HG03432 (cell line): ENCODE measurements around the gene HBM.
"Not testable (repeated sequence)": the region's sequence is repeated elsewhere in the genome, so short reads cannot be mapped to it uniquely, and the experiment has no call there.

Source experiments
- ATAC-seq: cut with Tn5 transposase; IDR thresholded peaks from one replicate; pipeline ENCODE4 v1.9.1; 2021; ENCODE audit warnings: mild to moderate bottlenecking, moderate library complexity; ENCODE audit not compliant: unreplicated experiment

The HBM gene

DNA sequence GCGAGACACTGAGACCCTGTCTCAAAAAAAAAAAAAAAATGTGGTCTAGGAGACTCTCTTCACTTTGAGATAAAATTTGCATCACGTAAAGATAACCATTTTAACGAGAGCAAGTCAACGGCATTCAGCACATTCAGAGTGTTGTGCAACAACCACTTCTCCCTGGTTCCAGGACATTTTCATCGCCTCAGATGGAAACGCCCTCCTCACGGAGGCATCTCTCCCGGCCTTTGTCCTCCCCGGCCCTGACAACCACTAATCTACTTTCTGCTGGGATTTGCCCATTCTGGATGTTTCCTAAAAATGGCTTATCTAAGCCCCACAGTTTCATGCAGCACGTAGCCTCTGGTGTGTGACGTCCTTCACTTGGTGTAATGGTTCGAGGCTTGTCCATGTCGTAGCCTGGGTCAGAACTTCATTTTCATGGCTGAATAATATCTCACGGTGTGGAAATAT, 21.0 kb upstream of the HBM start:
- ATAC-seq: no peak

DNA sequence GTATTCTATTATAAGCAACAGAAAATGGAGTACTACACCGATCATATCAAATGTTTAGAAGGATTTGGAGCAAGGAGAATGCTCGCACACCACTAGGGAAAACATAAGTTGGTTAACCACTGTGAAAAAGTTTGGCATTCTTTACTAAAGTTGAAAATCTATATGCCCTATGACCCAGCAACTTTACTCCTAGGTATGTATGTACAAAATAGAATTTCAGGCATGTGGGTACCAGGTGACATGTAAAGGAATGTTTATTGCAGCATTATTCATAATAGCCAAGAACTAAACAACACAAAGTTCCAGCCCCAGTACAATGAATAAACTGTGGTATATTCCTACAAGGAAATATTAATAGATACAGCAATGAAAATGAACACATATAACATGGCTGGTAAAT, 19.1 kb upstream of the HBM start:
- ATAC-seq: no peak

DNA sequence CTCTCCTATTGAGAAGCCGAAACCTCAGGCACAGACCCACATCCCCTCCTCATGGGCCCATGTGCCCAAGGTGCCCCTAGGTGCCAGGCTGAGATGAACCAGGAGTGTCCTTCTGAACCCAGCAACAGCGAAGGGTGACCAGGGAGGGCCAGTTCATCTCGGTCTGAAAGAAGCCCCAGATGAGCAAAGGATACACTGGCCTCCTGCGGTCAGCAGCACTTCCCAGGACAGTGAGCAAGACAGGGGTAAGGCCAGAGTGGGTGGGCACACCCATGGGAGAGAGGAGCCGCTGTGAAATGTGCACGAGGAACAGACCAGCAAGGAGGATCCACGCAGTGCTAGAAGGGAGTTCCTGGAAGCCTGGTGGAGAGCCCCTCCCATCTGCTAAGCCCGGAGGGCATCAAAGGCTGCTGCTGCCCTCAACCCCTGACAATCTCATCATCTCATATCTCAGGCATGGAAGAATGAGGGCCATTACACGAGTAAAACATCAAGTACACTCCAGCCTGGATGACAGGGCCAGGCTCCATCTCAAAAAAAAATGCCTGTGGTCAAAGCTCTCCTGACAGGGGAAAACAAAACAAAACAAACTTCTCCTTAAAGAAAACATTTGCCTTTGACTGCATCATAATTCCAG, 16.6 kb upstream of the HBM start:
- ATAC-seq: no peak

DNA sequence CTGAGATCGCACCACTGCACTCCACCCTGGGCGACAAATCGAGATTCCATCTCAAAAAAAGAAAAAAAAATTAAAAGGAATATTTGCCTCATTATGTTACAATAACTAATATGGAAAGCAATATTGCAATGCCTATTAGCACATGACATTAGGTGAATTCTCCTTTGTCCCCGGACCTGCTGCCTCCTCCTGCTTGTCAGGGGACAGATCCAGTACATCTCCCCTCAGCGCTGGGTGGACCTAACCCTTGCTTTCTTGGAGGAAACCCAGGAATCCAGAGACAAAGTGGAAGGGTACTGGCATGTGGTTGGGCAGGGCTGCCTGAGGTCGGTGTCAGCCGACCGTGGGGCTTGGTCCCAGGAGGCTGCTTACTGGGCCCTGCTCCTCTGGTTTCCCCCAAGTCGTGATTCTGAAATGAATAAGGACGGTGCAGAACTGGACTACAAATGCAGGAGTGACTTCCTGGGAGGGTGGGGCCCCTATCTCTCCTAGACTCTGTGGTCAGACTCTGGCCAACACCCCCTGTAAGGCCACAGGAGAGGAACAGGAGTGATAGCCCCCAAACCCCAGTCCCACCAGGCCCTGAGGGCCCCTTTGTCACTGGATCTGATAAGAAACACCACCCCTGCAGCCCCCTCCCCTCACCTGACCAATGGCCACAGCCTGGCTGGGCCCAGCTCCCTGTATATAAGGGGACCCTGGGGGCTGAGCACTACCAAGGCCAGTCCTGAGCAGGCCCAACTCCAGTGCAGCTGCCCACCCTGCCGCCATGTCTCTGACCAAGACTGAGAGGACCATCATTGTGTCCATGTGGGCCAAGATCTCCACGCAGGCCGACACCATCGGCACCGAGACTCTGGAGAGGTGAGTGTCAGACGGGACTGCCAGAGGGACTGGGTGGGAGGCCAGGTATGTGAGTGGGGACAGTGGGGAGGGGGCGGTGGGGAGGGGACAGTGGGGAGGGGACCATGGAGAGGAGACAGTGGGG, 13.3 kb upstream of the HBM start, which contains the start of gene HBZ:
Gene HBZ, plus strand, starts transcription at position 504 of the 988 bp plus-strand sequence. Its CDS starts 266 bp downstream, at position 770.
- ATAC-seq: no peak

DNA sequence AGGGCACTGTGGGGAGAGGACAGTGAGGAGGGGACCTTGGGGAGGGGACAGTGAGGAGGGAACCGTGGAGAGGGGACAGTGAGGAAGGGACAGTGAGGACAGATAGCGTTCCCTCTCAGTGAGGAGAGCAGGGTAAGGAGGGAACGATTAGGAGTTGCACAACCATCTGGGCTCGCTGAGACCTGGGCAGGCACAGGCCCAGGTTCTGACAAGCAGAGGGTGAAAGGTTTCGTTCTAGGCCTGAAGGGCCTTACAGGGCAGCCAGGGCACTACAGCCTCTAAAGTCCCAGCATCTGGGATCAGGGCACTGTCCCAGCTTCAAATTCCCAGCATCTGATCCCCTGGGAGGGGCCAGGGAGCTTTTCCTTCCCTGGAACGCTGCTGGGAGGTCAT, 12.7 kb upstream of the HBM start:
- ATAC-seq: not testable (repeated sequence)

DNA sequence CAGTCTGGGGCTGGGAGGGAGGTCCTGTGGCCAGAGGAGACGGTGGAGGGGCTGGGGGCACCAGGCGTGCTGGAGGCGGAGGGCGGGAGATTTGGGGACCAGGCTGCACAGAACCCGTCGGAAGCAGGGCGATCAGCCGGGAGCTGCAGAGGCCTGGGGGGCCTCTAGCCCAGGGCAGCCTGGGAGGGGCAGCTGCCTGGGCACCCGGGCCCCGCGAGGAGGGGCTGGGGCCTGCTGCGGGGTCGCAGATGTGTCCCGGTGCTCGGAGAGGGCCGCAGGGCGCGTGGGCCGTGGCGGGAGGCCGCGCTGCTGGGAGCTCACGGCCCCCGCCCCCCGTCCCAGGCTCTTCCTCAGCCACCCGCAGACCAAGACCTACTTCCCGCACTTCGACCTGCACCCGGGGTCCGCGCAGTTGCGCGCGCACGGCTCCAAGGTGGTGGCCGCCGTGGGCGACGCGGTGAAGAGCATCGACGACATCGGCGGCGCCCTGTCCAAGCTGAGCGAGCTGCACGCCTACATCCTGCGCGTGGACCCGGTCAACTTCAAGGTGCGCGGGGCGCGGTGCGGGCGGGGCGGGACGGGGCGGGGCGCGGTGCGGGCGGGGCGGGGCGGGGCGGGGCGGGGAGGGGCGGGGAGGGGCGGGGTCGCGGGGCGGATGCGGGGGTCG, 12.1 kb upstream of the HBM start:
- ATAC-seq: not testable (repeated sequence)

DNA sequence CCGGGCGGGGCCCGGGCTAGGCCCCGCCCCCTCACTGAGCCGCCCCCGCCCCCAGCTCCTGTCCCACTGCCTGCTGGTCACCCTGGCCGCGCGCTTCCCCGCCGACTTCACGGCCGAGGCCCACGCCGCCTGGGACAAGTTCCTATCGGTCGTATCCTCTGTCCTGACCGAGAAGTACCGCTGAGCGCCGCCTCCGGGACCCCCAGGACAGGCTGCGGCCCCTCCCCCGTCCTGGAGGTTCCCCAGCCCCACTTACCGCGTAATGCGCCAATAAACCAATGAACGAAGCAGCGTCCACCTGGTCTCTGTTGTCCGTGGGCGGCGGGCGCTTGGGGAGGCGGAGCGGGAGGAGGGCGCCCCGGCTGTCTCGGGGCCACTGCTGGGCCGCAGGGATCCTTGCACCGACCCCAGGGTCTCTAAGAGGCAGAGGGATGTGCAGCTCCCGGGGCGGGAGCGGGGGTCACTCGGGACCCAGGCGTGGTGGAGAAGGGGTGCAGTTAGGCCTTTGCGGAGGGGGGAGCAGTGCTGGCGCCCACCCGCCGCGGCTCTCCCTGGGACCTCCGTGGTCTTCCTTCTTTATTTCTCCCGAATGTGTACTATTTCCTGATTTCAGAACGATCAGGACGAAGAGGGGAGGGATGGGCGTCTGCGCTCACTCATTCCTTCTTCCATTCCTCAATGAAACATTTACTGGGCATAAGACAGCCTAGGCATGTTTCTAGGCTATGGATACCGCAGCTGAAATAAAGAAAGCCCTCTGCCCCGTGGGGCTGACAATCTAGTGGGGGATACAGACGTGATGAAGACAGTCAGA, 11.4 kb upstream of the HBM start:
- ATAC-seq: no peak

DNA sequence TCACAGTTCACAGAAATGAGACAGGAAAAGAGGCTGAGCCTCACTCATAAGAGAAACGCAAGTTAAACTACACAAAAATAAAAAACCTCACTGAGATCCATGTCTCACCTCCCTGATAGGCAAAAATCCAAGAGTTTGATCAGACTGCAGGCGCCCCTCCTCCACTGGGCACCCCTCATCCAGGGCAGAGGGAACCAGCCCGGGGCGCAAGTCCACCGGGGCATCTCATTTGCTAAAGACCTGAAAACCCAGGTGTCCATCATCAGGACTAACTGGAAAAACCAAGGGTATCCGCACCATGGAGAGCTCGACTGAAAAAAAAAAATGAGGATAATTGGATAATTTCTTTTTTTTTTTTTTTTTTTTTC, 10.8 kb upstream of the HBM start:
- no peak for ATAC-seq

DNA sequence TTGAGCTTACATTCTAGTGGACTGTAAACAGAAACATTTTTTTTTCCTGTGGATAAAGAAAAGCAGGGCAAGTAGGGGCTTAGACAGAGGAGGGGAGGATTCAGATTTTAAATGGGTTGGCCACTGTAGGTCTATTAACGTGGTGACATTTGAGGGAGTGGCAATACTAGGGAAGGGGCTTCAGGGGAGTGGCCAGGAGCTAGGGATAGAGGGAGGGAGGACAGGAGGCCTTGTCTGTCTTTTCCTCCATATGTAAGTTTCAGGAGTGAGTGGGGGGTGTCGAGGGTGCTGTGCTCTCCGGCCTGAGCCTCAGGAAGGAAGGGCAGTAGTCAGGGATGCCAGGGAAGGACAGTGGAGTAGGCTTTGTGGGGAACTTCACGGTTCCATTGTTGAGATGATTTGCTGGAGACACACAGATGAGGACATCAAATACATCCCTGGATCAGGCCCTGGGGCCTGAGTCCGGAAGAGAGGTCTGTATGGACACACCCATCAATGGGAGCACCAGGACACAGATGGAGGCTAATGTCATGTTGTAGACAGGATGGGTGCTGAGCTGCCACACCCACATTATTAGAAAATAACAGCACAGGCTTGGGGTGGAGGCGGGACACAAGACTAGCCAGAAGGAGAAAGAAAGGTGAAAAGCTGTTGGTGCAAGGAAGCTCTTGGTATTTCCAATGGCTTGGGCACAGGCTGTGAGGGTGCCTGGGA, 6.5 kb upstream of the HBM start:
- no peak for ATAC-seq

DNA sequence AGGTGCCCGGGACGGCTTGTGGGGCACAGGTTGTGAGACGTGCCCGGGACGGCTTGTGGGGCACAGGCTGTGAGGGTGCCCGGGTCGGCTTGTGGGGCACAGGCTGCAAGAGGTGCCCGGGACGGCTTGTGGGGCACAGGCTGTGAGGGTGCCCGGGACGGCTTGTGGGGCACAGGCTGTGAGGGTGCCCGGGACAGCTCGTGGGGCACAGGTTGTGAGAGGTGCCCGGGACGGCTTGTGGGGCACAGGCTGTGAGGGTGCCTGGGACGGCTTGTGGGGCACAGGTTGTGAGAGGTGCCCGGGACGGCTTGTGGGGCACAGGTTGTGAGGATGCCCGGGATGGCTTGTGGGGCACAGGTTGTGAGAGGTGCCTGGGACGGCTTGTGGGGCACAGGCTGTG, 5.5 kb upstream of the HBM start:
- ATAC-seq: not testable (repeated sequence)

DNA sequence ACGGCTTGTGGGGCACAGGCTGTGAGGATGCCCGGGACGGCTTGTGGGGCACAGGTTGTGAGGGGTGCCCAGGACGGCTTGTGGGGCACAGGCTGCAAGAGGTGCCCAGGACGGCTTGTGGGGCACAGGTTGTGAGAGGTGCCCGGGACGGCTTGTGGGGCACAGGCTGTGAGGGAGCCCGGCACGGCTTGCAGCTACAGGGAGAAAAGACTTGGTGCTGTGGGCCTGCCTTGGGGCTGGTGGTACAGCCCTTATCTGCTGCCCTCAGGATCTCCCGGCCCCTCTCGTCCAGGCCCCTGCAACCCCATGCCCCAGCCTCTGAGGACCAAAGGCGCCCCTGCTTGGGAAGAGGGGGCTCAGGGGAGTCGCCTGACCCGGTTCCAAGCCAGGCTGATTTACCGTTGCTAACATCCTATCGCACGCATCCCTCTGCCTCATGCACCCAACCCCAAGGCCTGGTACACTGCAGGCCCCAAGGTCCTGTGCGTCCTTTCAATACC, 5.0 kb upstream of the HBM start:
- no peak for ATAC-seq

DNA sequence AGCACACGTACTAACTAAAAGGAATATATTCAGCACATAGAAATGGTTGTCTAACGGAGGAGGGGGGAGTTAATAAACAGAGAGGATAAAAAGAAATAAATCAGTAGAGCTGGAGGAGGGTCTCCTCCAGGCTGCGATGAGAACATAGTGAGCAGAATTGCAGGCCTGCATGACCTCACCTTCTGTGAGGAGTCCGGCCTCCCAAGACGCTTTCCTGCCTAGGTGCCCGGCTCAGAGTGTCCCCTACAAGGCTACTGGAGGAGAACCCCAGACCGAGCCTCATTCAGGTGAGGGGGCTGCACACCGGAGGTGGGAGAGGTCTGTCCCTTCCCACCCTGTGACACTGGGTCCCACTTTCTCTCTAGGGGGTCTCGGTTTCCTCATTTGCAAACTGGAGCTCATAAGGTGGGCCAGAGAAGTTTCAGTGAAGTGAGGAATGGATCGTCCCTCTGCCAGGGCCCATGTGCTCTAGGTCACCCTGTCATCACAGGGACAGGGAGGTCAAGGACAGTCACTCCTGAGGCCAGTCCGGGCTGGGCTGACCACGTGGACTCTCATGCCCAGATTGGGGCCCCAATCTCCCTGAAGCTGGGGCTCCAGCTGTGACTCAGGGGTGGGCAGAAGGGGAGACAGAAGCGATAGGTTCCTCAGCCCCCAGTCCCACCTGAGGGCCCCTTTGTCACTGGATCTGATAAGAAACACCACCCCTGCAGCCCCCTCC, 3.3 kb upstream of the HBM start:
- no peak for ATAC-seq

DNA sequence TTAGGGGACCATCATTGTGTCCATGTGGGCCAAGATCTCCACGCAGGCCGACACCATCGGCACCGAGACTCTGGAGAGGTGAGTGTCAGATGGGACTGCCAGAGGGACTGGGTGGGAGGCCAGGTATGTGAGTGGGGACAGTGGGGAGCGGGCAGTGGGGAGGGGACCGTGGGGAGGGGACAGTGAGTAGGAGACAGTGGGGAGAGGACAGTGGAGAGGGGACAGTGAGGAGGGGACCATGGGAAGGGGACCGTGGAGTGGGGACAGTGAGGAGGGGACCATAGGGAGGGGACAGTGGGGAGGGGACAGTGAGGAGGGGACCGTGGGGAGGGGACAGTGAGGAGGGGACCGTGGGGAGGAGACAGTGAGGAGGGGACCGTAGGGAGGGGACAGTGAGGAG, 2.6 kb upstream of the HBM start:
- not testable (repeated sequence) for ATAC-seq

DNA sequence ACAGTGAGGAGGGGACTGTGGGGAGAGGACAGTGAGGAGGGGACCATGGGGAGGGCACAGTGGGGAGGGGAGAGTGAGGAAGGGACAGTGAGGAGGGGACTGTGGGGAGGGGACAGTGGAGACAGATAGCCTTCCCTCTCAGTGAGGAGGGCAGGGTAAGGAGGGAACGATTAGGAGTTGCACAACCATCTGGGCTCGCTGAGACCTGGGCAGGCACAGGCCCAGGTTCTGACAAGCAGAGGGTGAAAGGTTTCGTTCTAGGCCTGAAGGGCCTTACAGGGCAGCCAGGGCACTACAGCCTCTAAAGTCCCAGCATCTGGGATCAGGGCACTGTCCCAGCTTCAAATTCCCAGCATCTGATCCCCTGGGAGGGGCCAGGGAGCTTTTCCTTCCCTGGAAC, 2.1 kb upstream of the HBM start:
- not testable (repeated sequence) for ATAC-seq

DNA sequence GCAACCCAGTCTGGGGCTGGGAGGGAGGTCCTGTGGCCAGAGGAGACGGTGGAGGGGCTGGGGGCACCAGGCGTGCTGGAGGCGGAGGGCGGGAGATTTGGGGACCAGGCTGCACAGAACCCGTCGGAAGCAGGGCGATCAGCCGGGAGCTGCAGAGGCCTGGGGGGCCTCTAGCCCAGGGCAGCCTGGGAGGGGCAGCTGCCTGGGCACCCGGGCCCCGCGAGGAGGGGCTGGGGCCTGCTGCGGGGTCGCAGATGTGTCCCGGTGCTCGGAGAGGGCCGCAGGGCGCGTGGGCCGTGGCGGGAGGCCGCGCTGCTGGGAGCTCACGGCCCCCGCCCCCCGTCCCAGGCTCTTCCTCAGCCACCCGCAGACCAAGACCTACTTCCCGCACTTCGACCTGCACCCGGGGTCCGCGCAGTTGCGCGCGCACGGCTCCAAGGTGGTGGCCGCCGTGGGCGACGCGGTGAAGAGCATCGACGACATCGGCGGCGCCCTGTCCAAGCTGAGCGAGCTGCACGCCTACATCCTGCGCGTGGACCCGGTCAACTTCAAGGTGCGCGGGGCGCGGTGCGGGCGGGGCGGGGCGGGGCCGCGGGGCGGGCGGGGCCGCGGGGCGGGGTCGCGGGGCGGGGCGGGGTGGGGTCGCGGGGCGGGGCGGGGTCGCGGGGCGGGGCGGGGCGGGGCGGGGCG, 1.5 kb upstream of the HBM start:
- not testable (repeated sequence) for ATAC-seq

DNA sequence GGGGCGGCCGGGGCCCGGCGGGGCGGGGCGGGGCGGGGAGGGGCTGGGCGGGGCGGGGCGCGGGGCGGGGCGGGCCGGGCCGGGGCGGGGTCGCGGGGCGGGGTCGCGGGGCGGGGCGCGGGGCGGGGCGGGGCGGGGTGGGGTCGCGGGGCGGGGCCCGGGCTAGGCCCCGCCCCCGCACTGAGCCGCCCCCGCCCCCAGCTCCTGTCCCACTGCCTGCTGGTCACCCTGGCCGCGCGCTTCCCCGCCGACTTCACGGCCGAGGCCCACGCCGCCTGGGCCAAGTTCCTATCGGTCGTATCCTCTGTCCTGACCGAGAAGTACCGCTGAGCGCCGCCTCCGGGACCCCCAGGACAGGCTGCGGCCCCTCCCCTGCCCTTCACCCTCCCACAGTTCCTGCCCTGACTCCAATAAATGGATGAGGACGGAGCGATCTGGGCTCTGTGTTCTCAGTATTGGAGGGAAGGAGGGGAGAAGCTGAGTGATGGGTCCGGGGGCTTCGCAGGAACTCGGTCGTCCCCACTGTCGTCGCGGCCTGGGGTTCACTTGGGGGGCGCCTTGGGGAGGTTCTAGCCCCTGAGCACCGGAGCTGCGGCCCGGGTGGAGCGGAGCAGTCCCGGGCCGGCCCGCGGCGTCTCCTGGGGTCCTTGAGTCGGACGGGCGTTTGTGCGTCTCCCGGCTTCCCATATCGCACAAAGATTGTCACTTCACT, 795 bp upstream of the HBM start:
- ATAC-seq: no peak

DNA sequence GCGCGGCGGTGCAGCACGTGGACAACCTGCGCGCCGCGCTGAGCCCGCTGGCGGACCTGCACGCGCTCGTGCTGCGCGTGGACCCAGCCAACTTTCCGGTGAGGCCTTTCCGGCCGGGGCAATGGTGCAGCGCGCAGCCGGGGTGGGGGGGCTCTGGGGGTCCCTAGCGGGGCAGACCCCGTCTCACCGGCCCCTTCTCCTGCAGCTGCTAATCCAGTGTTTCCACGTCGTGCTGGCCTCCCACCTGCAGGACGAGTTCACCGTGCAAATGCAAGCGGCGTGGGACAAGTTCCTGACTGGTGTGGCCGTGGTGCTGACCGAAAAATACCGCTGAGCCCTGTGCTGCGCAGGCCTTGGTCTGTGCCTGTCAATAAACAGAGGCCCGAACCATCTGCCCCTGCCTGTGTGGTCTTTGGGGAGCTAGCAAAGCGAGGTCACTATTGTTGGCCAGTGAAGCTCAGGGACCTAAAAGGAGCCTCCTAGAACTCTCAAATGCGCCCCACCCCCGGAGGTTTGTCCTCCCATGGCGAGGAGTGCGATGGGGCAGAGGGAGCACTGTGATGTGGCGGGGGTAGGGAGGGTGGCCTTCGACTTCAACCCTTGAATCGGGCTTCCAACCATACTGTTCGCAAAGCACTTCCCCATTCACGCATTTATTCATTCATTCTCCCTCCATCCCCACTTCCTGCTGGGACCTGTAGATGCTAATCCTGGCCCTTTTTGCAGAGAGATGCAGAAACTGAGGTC, 770 bp downstream of the HBM start:
- no peak for ATAC-seq
